Measurements from ENCODE around the gene CCDC106. TPM values are rescaled to one million over a fixed set of nuclear protein-coding genes. Genes with fewer than 3 reads are reported as not detected.

Gene CCDC106
- total RNA-seq, 6 experiments from 2014 or later = 6.1 to 19.7 (median 9.8) TPM

DNA sequence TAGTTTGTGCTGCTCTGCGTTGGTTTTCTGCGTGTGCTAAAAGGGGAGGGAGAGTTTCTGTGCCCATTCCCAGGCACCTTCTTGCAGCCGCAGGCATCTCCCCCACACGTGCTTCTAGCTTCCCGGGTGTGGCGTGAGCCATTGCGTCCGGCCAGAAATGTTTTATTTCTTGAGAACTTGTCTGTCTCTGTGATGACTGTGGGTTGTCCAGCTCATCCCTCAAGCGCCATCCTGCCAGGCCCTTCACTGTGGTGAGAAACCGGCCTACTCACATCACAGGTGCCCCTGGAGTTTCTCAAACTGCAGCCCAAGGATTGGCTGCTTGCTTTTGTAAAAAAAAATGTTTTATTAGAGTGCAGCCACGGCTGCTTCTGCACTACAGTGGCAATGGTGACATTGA lies 51.2 kb downstream of the CCDC106 start:
- TF ChIP-seq POLR2A (IDR thresholded peaks at IDR 0.05) = no peak
- Histone ChIP-seq H3K27me3 (no peaks in the 10 kb centered on the region), H3K4me3 (no peak overlapping the region), H3K9me3 (no peaks in the 10 kb centered on the region), H3K36me3 (peaks cover 0 to 37% (median 14%) of the 10 kb centered on the region in 4 donors), H3K4me1 (no peaks in the 10 kb centered on the region), H3K27ac (no peak overlapping the region)
- WGBS (ENCODE audit: insufficient coverage, low coverage, low lambda C conversion rate, missing lambda C conversion rate) = 88% methylated on average over 11 of the region's 11 CpGs
- ATAC-seq = no peak
- no peak for DNase-seq
- intact Hi-C loops (cut with DNase I) = no loop called here

DNA sequence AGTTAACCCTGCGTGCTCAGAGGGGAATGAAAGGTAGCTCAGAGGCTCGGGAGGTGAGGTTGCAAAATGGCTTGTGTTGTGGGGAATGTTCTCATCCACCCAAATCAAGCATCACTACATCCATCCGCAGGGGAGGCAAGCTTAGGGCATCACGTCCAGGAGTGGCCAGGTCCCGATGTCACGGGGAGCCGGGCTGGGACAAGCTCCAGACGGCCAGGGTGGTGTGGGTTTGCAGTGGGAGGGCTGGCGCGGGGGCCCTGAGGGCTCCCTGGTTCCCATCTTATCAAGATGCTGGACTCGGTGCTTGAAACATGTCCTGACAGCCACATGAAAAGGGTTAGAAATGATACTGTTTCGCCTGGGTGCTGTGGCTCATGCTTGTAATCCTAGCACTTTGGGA lies 52.8 kb downstream of the CCDC106 start:
- ATAC-seq = no peak
- intact Hi-C loops (cut with DNase I) = no loop called here

GRCh38 chr19:55702131-55702627 lies 54.2 kb downstream of the CCDC106 start:
- no peak for TF ChIP-seq POLR2A (IDR thresholded peaks at IDR 0.05)
- no peak for TF ChIP-seq CTCF (IDR thresholded peaks at IDR 0.05)
- intact Hi-C loops (cut with DNase I) = no loop called here
- H3K4me1 ChIP-seq = no peaks in the 10 kb centered on the region
- DNase-seq (no peak), ATAC-seq (no peak)
- peaks cover 0 to 13% (median 1%) of the 10 kb centered on the region in 4 donors for H3K36me3 ChIP-seq
- no peaks in the 10 kb centered on the region for H3K27me3 ChIP-seq
- 78% methylated on average over 9 of the region's 13 CpGs for WGBS (ENCODE audit: insufficient coverage, low coverage, low lambda C conversion rate, missing lambda C conversion rate)
- no peaks in the 10 kb centered on the region for H3K9me3 ChIP-seq
- H3K27ac ChIP-seq = no peak overlapping the region
- H3K4me3 ChIP-seq = no peak overlapping the region

More for the DNA sequence above, 52.8 kb downstream of the CCDC106 start:
- WGBS (ENCODE audit: insufficient coverage, low coverage, low lambda C conversion rate, missing lambda C conversion rate) = 96% methylated on average over 7 of the region's 12 CpGs
- H3K36me3 ChIP-seq = peaks cover 0 to 22% (median 3%) of the 10 kb centered on the region in 4 donors
- TF ChIP-seq CTCF (IDR thresholded peaks at IDR 0.05) = no peak
- no peak for TF ChIP-seq POLR2A (IDR thresholded peaks at IDR 0.05)
- H3K4me1 ChIP-seq = no peaks in the 10 kb centered on the region
- H3K27me3 ChIP-seq = no peaks in the 10 kb centered on the region
- no peak overlapping the region for H3K27ac ChIP-seq
- no peaks in the 10 kb centered on the region for H3K9me3 ChIP-seq
- no peak overlapping the region for H3K4me3 ChIP-seq
- DNase-seq = no peak

Other genes starting within 250 kb of the CCDC106 start
- 10 to 100 TPM in 3 of 6 experiments, 1 to 10 TPM in 3; 4.3 to 16.4 (median 9.1) TPM for gene UBE2S, start 240.4 kb upstream of the CCDC106 start, total RNA-seq
- under 1 TPM in 1 of 6 experiments, not detected in 5; 0.04 TPM for gene SHISA7, start 204.9 kb upstream of the CCDC106 start, total RNA-seq
- 100 to 1,000 TPM in 3 of 6 experiments, 10 to 100 TPM in 3; 69.4 to 222 (median 100) TPM for gene ISOC2, start 186.6 kb upstream of the CCDC106 start, total RNA-seq
- not detected for gene C19orf85, start 183.5 kb upstream of the CCDC106 start, total RNA-seq
- 1 to 10 TPM; 3.4 to 9.2 (median 4.4) TPM for gene ZNF628, start 171.6 kb upstream of the CCDC106 start, total RNA-seq
- gene NAT14, start 163.0 kb upstream of the CCDC106 start, total RNA-seq = 1 to 10 TPM; 2.5 to 6.0 (median 3.9) TPM
- gene SSC5D, start 159.8 kb upstream of the CCDC106 start, total RNA-seq = 1 to 10 TPM in 4 of 6 experiments, under 1 TPM in 2; 0.35 to 1.6 (median 1.2) TPM
- not detected for gene SBK2, start 111.1 kb upstream of the CCDC106 start, total RNA-seq
- gene SBK3, start 102.7 kb upstream of the CCDC106 start, total RNA-seq = under 1 TPM in 2 of 6 experiments, not detected in 4; 0.33 to 0.56 TPM
- gene ZNF579, start 67.4 kb upstream of the CCDC106 start, total RNA-seq = 1 to 10 TPM; 1.9 to 4.6 (median 3.6) TPM
- 10 to 100 TPM in 1 of 6 experiments, 1 to 10 TPM in 5; 3.0 to 13.1 (median 5.1) TPM for gene FIZ1, start 48.7 kb upstream of the CCDC106 start, total RNA-seq
- 10 to 100 TPM in 4 of 6 experiments, 1 to 10 TPM in 2; 8.2 to 21.0 (median 11.3) TPM for gene ZNF524, start 47.9 kb upstream of the CCDC106 start, total RNA-seq
- gene ZNF865, start 42.6 kb upstream of the CCDC106 start, total RNA-seq = 1 to 10 TPM; 4.2 to 6.0 (median 4.7) TPM
- 1 to 10 TPM; 2.9 to 5.5 (median 4.1) TPM for gene ZNF784, start 23.6 kb upstream of the CCDC106 start, total RNA-seq
- 10 to 100 TPM in 1 of 6 experiments, 1 to 10 TPM in 5; 5.4 to 11.6 (median 6.5) TPM for gene ZNF580, start 7.2 kb upstream of the CCDC106 start, total RNA-seq
- gene ZNF581, start 4.6 kb upstream of the CCDC106 start, total RNA-seq = 1 to 10 TPM; 2.7 to 7.3 (median 5.1) TPM
- 10 to 100 TPM; 55.1 to 75.6 (median 63.5) TPM for gene U2AF2, start 6.8 kb downstream of the CCDC106 start, total RNA-seq
- gene EPN1, start 27.0 kb downstream of the CCDC106 start, total RNA-seq = 100 to 1,000 TPM in 5 of 6 experiments, 10 to 100 TPM in 1; 88.9 to 162 (median 107) TPM
- gene NLRP9, start 90.2 kb downstream of the CCDC106 start, total RNA-seq = not detected
- under 1 TPM in 4 of 6 experiments, not detected in 2; 0.31 to 0.99 (median 0.39) TPM for gene RFPL4A, start 110.9 kb downstream of the CCDC106 start, total RNA-seq
- under 1 TPM in 2 of 6 experiments, not detected in 4; 0.57 to 0.79 TPM for gene RFPL4AL1, start 120.9 kb downstream of the CCDC106 start, total RNA-seq
- gene NLRP11, start 183.8 kb downstream of the CCDC106 start, total RNA-seq = under 1 TPM; 0.22 to 0.92 (median 0.25) TPM
- not detected for gene NLRP4, start 188.3 kb downstream of the CCDC106 start, total RNA-seq